H1 (cell line): ENCODE measurements around the gene KLHDC8A. TPM values are rescaled to one million over a fixed set of nuclear protein-coding genes. Genes with fewer than 3 reads are reported as not detected.

Source experiments
- CTCF ChIA-PET: fragments of 300-600 bp; sonication (Branson Sonifier 250); formaldehyde crosslinking; loops from one replicate; lab custom pipeline; 2021; ENCODE audit not compliant: partially characterized antibody; lab: Charles Lee
- POLR2A ChIA-PET: fragments of 300-600 bp; sonication (Branson Sonifier 250); formaldehyde crosslinking; loops from one replicate; lab custom pipeline; 2021; ENCODE audit warnings: inconsistent platforms; ENCODE audit not compliant: partially characterized antibody; lab: Charles Lee
- DNase-seq, 2 experiments: peaks; one replicate each; pipeline versions ENCODE4 v3.0.0 to v3.0.0-alpha.2; 2010 to 2022; ENCODE audit warnings: low spot score in 2 of 2, low read depth in 1 of 2, mixed read lengths in 1 of 2
- FAIRE-seq: peaks from 2 replicates; lab custom pipeline; 2011; peaks lifted over from hg19 to GRCh38; lab: Jason Lieb, UNC
- H2AFZ ChIP-seq: 2 replicates; pipeline ENCODE4 v1.8.1; 2012; ENCODE audit warnings: low read length, inconsistent platforms
- H2AK5ac ChIP-seq: 2 replicates; pipeline ENCODE4 v1.6.1; 2013; ENCODE audit warnings: low read depth, low read length
- H2BK120ac ChIP-seq: replicated peaks from 2 replicates; pipeline ENCODE3; 2013; ENCODE audit warnings: low read depth, low read length, inconsistent platforms
- H2BK12ac ChIP-seq: 2 replicates; pipeline ENCODE4 v1.6.1; 2013; ENCODE audit warnings: low read depth, low read length
- H2BK15ac ChIP-seq: 2 replicates; pipeline ENCODE4 v1.6.1; 2013; ENCODE audit warnings: low read length
- H2BK20ac ChIP-seq: 2 replicates; pipeline ENCODE4 v1.6.1; 2013; ENCODE audit warnings: low read length
- H2BK5ac ChIP-seq: 2 replicates; pipeline ENCODE4 v1.6.1; 2013; ENCODE audit warnings: low read depth, low read length
- H3K14ac ChIP-seq: 2 replicates; pipeline ENCODE4 v1.6.1; 2013; ENCODE audit warnings: inconsistent platforms; ENCODE audit not compliant: insufficient read length
- H3K18ac ChIP-seq: 2 replicates; pipeline ENCODE4 v1.6.1; 2013; ENCODE audit warnings: low read length; ENCODE audit errors: extremely low read depth
- H3K23ac ChIP-seq: 2 replicates; pipeline ENCODE4 v1.6.1; 2013; ENCODE audit warnings: inconsistent platforms; ENCODE audit not compliant: insufficient read length
- H3K23me2 ChIP-seq: 2 replicates; pipeline ENCODE4 v1.6.1; 2013; ENCODE audit warnings: low read depth, low read length
- H3K27ac ChIP-seq: 2 replicates; pipeline ENCODE4 v1.6.1; 2011; ENCODE audit warnings: low read depth, low read length, inconsistent platforms
- H3K27me3 ChIP-seq, 4 experiments: replicated peaks in 1 of 4; 1 replicate in 1 of 4; 2 replicates in 3 of 4; pipeline versions ENCODE4 v1.6.1 to v1.8.1; 2011 to 2013; ENCODE audit warnings: low read length in 3 of 4, mild to moderate bottlenecking in 3 of 4, inconsistent platforms in 2 of 4, mixed read lengths in 2 of 4, moderate library complexity in 1 of 4; ENCODE audit not compliant: control insufficient read depth in 3 of 4, insufficient read depth in 3 of 4; ENCODE audit errors: extremely low read depth in 1 of 4
- H3K36me3 ChIP-seq, 4 experiments: 2 replicates each; pipeline versions ENCODE4 v1.6.1 to v1.8.1; 2011 to 2013; ENCODE audit warnings: mild to moderate bottlenecking in 4 of 4, low read length in 3 of 4, moderate library complexity in 2 of 4, control low read depth in 1 of 4, inconsistent platforms in 1 of 4; ENCODE audit not compliant: insufficient read depth in 4 of 4, control insufficient read depth in 2 of 4
- H3K4ac ChIP-seq: replicated peaks from 2 replicates; pipeline ENCODE3; 2013; ENCODE audit warnings: low read length, low read depth, mixed read lengths, inconsistent platforms; ENCODE audit not compliant: insufficient read length
- H3K4me1 ChIP-seq, 4 experiments: replicated peaks in 1 of 4; 1 replicate in 1 of 4; 2 replicates in 3 of 4; pipeline versions ENCODE4 v1.6.1 to v1.8.1; 2011 to 2013; ENCODE audit warnings: low read length in 3 of 4, inconsistent platforms in 2 of 4, mixed read lengths in 1 of 4; ENCODE audit not compliant: insufficient read depth in 4 of 4, control insufficient read depth in 3 of 4
- H3K4me2 ChIP-seq, 2 experiments: 2 replicates each; pipeline versions ENCODE4 v1.6.1 to v1.8.1; 2011 to 2013; ENCODE audit warnings: low read depth in 2 of 2, low read length in 2 of 2, control low read depth in 1 of 2, inconsistent platforms in 1 of 2, mild to moderate bottlenecking in 1 of 2; ENCODE audit not compliant: insufficient read depth in 1 of 2
- H3K4me3 ChIP-seq, 4 experiments: fragments of 200-600, 300-600 bp in 1 of 4; sonication (generic), shearing (Covaris generic), sonication (Bioruptor Twin) in 1 of 4; 2 replicates each; pipeline versions ENCODE4 v1.5.1 to v1.8.1; 2011 to 2016; ENCODE audit warnings: low read length in 4 of 4, low read depth in 3 of 4, control low read depth in 2 of 4, inconsistent platforms in 2 of 4, mild to moderate bottlenecking in 2 of 4, mixed read lengths in 1 of 4, moderate library complexity in 1 of 4; ENCODE audit not compliant: insufficient read depth in 2 of 4; ENCODE audit errors: extremely low read depth in 1 of 4
- H3K56ac ChIP-seq: replicated peaks from 2 replicates; pipeline ENCODE3; 2013; ENCODE audit warnings: low read depth, mild to moderate bottlenecking, mixed read lengths, low read length, inconsistent platforms; ENCODE audit not compliant: insufficient read length
- H3K79me1 ChIP-seq: 2 replicates; pipeline ENCODE4 v1.6.1; 2013; ENCODE audit warnings: low read depth, low read length, control low read depth
- H3K79me2 ChIP-seq, 2 experiments: 2 replicates each; pipeline versions ENCODE4 v1.6.1 to v1.8.1; 2012 to 2013; ENCODE audit warnings: low read length in 2 of 2, mild to moderate bottlenecking in 2 of 2, inconsistent platforms in 1 of 2; ENCODE audit not compliant: insufficient read depth in 2 of 2, control insufficient read depth in 1 of 2
- H3K9ac ChIP-seq, 4 experiments: replicated peaks in 1 of 4; 1 replicate in 1 of 4; 2 replicates in 3 of 4; pipeline versions ENCODE4 v1.6.1 to v1.8.1; 2011 to 2013; ENCODE audit warnings: low read depth in 3 of 4, low read length in 3 of 4, control low read depth in 2 of 4, mild to moderate bottlenecking in 2 of 4, moderate library complexity in 2 of 4, inconsistent platforms in 1 of 4; ENCODE audit errors: extremely low read depth in 1 of 4
- H3K9me3 ChIP-seq, 2 experiments: 2 replicates each; pipeline versions ENCODE4 v1.6.1 to v1.8.1; 2012 to 2013; ENCODE audit warnings: mild to moderate bottlenecking in 2 of 2, moderate library complexity in 2 of 2, control low read depth in 1 of 2, inconsistent platforms in 1 of 2, low read depth in 1 of 2, low read length in 1 of 2, mixed read lengths in 1 of 2; ENCODE audit not compliant: insufficient read depth in 2 of 2
- H4K20me1 ChIP-seq, 2 experiments: replicated peaks in 1 of 2; 2 replicates each; pipeline versions ENCODE3 to v1.8.1; 2011 to 2013; ENCODE audit warnings: inconsistent platforms in 2 of 2, low read length in 2 of 2, mild to moderate bottlenecking in 1 of 2; ENCODE audit not compliant: insufficient read depth in 2 of 2, control insufficient read depth in 1 of 2
- H4K5ac ChIP-seq: 2 replicates; pipeline ENCODE4 v1.6.1; 2013; ENCODE audit warnings: low read length, low read depth, mixed read lengths, inconsistent platforms; ENCODE audit not compliant: insufficient read length
- H4K8ac ChIP-seq: 2 replicates; pipeline ENCODE4 v1.8.0; 2013; ENCODE audit warnings: mild to moderate bottlenecking, moderate library complexity, low read length, inconsistent platforms; ENCODE audit not compliant: insufficient read depth; ENCODE audit errors: extremely low read depth
- H4K91ac ChIP-seq: replicated peaks from 2 replicates; pipeline ENCODE3; 2013; ENCODE audit warnings: low read length, mixed read lengths, inconsistent platforms; ENCODE audit not compliant: insufficient read length
- BRCA1 ChIP-seq: IDR thresholded peaks from 2 replicates; pipeline ENCODE4 v1.6.1; 2012; ENCODE audit warnings: low read depth, low read length, improper control_type of control experiment
- JUND ChIP-seq: IDR thresholded peaks from 2 replicates; pipeline ENCODE4 v1.6.1; 2011; ENCODE audit warnings: mild to moderate bottlenecking, improper control_type of control experiment, low read length
- RXRA ChIP-seq: IDR thresholded peaks from 2 replicates; pipeline ENCODE4 v1.6.1; 2011; ENCODE audit warnings: low read depth, mild to moderate bottlenecking, low read length, moderate library complexity; ENCODE audit not compliant: insufficient read depth
- WGBS, 2 experiments: shearing (Covaris generic) in 1 of 2; methylation state at CpG; one replicate each; pipeline versions ENCODE4 v1.1.6 to v1.1.7; 2013 to 2015; ENCODE audit warnings: low lambda C conversion rate in 2 of 2, mixed read lengths in 2 of 2, inconsistent platforms in 1 of 2, low coverage in 1 of 2, missing lambda C conversion rate in 1 of 2; ENCODE audit not compliant: insufficient replicate concordance in 2 of 2, insufficient coverage in 1 of 2, insufficient read length in 1 of 2; ENCODE audit errors: extremely low coverage in 1 of 2, missing lambda C conversion rate in 1 of 2; 5-methylcytosine and 5-hydroxymethylcytosine counted together
- polyA plus RNA-seq, 7 experiments: library from polyadenylated mRNA; depleted of rRNA in 3 of 7; stranded (reverse) in 5 of 7; unstranded in 2 of 7; fragments of >200 nt in 5 of 7; fragments of 200-250 nt in 2 of 7; gene quantifications; 1 replicate in 5 of 7; 2 replicates in 1 of 7; 4 replicates in 1 of 7; pipeline versions ENCODE4 v1.2.1 to v1.2.3, GENCODE V29; 2011 to 2013; ENCODE audit warnings: missing spikeins in 2 of 7, mixed read lengths in 2 of 7
- total RNA-seq: library from RNA; stranded (reverse); fragmentation: NEBNext Ultra II Directional; extraction: Animal tissue kit (Norgen Biotek cat#: 25700); gene quantifications from 2 replicates; pipeline ENCODE4 v1.2.1, GENCODE V29; 2021
- TF ChIP-seq, protein P1 (sequence below): IDR thresholded peaks from 2 replicates; pipeline ENCODE4 v1.6.1; 2012; ENCODE audit warnings: inconsistent platforms

KLHDC8A gene
- total and polyA plus RNA-seq, 2 of the 8 experiments (the other 6 are each of a cell fraction or from before 2014, with no cell fraction given) = 1.9 to 3.4 TPM

DNA sequence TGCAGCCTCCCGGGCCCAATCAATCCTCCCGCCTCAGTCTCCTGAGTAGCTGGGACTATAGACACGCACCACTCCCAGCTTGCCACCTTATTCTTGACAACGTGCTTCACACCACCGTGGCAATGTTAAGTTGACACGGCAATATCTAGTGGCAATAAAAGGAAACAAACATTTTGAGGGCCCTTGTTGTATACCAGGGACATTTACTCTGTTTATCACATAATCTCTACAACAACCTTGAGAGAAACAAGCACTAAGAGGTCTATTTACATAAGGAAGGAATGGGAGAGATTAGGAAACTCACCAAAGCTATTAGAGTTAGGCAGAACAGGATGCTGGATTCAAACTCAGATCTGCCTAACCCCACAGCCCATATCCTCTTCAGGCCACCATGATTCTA, 3.1 kb downstream of the KLHDC8A start:
- Histone ChIP-seq H3K4me2 (no peak overlapping the region), H4K5ac (no peak overlapping the region), H3K4me3 (no peak overlapping the region), H2BK20ac (no peak overlapping the region), H3K79me2 (no peaks in the 10 kb centered on the region), H3K27ac (no peak overlapping the region), H3K56ac (no peak overlapping the region), H3K36me3 (no peaks in the 10 kb centered on the region), H3K23ac (no peak overlapping the region), H4K20me1 (no peaks in the 10 kb centered on the region), H2AFZ (no peak overlapping the region), H2AK5ac (no peak overlapping the region), H3K27me3 (no peaks in the 10 kb centered on the region; a peak in 1 of 7 replicates), H2BK12ac (no peak overlapping the region), H3K9me3 (no peaks in the 10 kb centered on the region), H3K4ac (no peak overlapping the region), H3K18ac (peak overlapping the region; percentile 26), H3K23me2 (no peaks in the 10 kb centered on the region), H2BK15ac (no peak overlapping the region), H3K9ac (no peak overlapping the region), H3K14ac (no peak overlapping the region), H4K8ac (no peak overlapping the region), H3K4me1 (peaks cover 26 to 54% (median 35%) of the 10 kb centered on the region in 4 experiments), H4K91ac (no peak overlapping the region), H2BK5ac (no peak overlapping the region), H3K79me1 (no peaks in the 10 kb centered on the region), H2BK120ac (no peak overlapping the region)
- FAIRE-seq = no peak
- WGBS, 2 experiments = 93% methylated on average over 6 of the region's 6 CpGs; no CpG with 5 or more reads in 1 of the 2 experiments
- ChIA-PET CTCF (interaction anchor here (0.6 to 67.1 kb wide), 57 partner anchors 9 to 278 kb away, joined by 3 to 2424 read pairs (median 5); partner anchors contain the start of genes BLACAT1, CDK18, NUAK2 and TMCC2), POLR2A (interaction anchor here (0.9 to 1.5 kb wide), 4 partner anchors 10 to 292 kb away, joined by 3 to 4 read pairs (median 4); no protein-coding TSS in a partner anchor)
- TF ChIP-seq BRCA1 (no peak), RXRA (no peak), JUND (no peak)
- TF ChIP-seq, protein P1, sequence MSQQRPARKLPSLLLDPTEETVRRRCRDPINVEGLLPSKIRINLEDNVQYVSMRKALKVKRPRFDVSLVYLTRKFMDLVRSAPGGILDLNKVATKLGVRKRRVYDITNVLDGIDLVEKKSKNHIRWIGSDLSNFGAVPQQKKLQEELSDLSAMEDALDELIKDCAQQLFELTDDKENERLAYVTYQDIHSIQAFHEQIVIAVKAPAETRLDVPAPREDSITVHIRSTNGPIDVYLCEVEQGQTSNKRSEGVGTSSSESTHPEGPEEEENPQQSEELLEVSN = no peak
- DNase-seq = no peak
